BLaER1 treated with 17β-estradiol and CSF1 and Interleukin-3, amounts not matched to agents 10 nM and 100 nM (cell line): ENCODE data around the gene SV2C.

Source experiments
- H3K27ac ChIP-seq, 11 experiments: shearing (Covaris generic); formaldehyde crosslinking; 2 replicates each; pipeline ENCODE4 v1.8.1; 2022
- H3K27me3 ChIP-seq, 11 experiments: shearing (Covaris generic); formaldehyde crosslinking; 2 replicates each; pipeline ENCODE4 v1.8.1; 2022
- H3K36me3 ChIP-seq, 11 experiments: shearing (Covaris generic); formaldehyde crosslinking; 2 replicates each; pipeline ENCODE4 v1.8.1; 2022
- H3K4me1 ChIP-seq, 10 experiments: shearing (Covaris generic); formaldehyde crosslinking; 2 replicates each; pipeline ENCODE4 v1.8.1; 2022
- H3K4me2 ChIP-seq, 11 experiments: shearing (Covaris generic); formaldehyde crosslinking; 2 replicates each; pipeline ENCODE4 v1.8.1; 2022
- H3K4me3 ChIP-seq, 10 experiments: shearing (Covaris generic); formaldehyde crosslinking; 2 replicates each; pipeline ENCODE4 v1.8.1; 2022
- H3K9ac ChIP-seq, 11 experiments: shearing (Covaris generic); formaldehyde crosslinking; 2 replicates each; pipeline ENCODE4 v1.8.1; 2022
- H3K9me3 ChIP-seq, 11 experiments: shearing (Covaris generic); formaldehyde crosslinking; replicated peaks in 1 of 11; 2 replicates each; pipeline ENCODE4 v1.8.1; 2022
- H4K20me1 ChIP-seq, 11 experiments: shearing (Covaris generic); formaldehyde crosslinking; 2 replicates each; pipeline ENCODE4 v1.8.1; 2022
- Cebpa-rat ChIP-seq, 11 experiments: shearing (Covaris generic); IDR thresholded peaks; 2 replicates each; pipeline ENCODE4 v1.8.1; 2022

Gene SV2C

GRCh38 chr5:76269932-76270610, 186.9 kb downstream of the SV2C start:
- Histone ChIP-seq H3K9ac (peak overlapping the region in 2 of 11 experiments; percentile 25 to 33; a peak in 2 of 22 replicates), H3K4me2 (peak overlapping the region in 3 of 11 experiments; percentile 67 to 86 (median 84); a peak in 6 of 22 replicates), H3K4me1 (peaks cover 12 to 77% (median 18%) of the 10 kb centered on the region in 10 experiments), H4K20me1 (no peaks in the 10 kb centered on the region), H3K9me3 (peaks cover 0 to 14% (median 5%) of the 10 kb centered on the region in 11 experiments; a peak in 16 of 22 replicates), H3K36me3 (no peaks in the 10 kb centered on the region), H3K4me3 (no peak overlapping the region), H3K27ac (peak overlapping the region in 3 of 11 experiments; percentile 33 to 70 (median 65); a peak in 5 of 22 replicates), H3K27me3 (no peaks in the 10 kb centered on the region)
- no peak for TF ChIP-seq Cebpa-rat (IDR thresholded peaks at IDR 0.05)

GRCh38 chr5:76271836-76272235, 188.7 kb downstream of the SV2C start:
- TF ChIP-seq Cebpa-rat (IDR thresholded peaks at IDR 0.05): no peak
- peak overlapping the region in 2 of 11 experiments; percentile 22 to 86; a peak in 3 of 22 replicates for H3K4me2 ChIP-seq
- H3K27me3 ChIP-seq: no peaks in the 10 kb centered on the region
- H3K36me3 ChIP-seq: no peaks in the 10 kb centered on the region
- no peak overlapping the region for H3K4me3 ChIP-seq
- no peaks in the 10 kb centered on the region for H4K20me1 ChIP-seq
- H3K27ac ChIP-seq: no peak overlapping the region
- peaks cover 12 to 72% (median 18%) of the 10 kb centered on the region in 10 experiments for H3K4me1 ChIP-seq
- peaks cover 0 to 8% (median 0%) of the 10 kb centered on the region in 11 experiments; a peak in 5 of 22 replicates for H3K9me3 ChIP-seq
- no peak overlapping the region for H3K9ac ChIP-seq

- Histone ChIP-seq H3K4me3 (no peak overlapping the region; a peak in 1 of 20 replicates), H3K9me3 (peaks cover 0 to 8% (median 0%) of the 10 kb centered on the region in 11 experiments; a peak in 5 of 22 replicates), H4K20me1 (no peaks in the 10 kb centered on the region), H3K9ac (peak overlapping the region in 1 of 11 experiments; percentile 17; a peak in 1 of 22 replicates), H3K27ac (peak overlapping the region in 3 of 11 experiments; percentile 10 to 61 (median 37); a peak in 4 of 22 replicates), H3K4me1 (peaks cover 16 to 73% (median 20%) of the 10 kb centered on the region in 10 experiments), H3K36me3 (no peaks in the 10 kb centered on the region), H3K27me3 (no peaks in the 10 kb centered on the region), H3K4me2 (peak overlapping the region; percentile 26 to 74 (median 60))
- TF ChIP-seq Cebpa-rat (IDR thresholded peaks at IDR 0.05): no peak
Measured at GRCh38 chr5:76273206-76273885, 190.2 kb downstream of the SV2C start.

GRCh38 chr5:76274571-76274970, 191.4 kb downstream of the SV2C start:
- H3K4me1 ChIP-seq: peaks cover 21 to 76% (median 24%) of the 10 kb centered on the region in 10 experiments
- H4K20me1 ChIP-seq: no peaks in the 10 kb centered on the region
- H3K4me2 ChIP-seq: peak overlapping the region in 7 of 11 experiments; percentile 1 to 72 (median 26); a peak in 7 of 22 replicates
- TF ChIP-seq Cebpa-rat (IDR thresholded peaks at IDR 0.05): no peak
- no peak overlapping the region for H3K4me3 ChIP-seq
- H3K9me3 ChIP-seq: peaks cover 0 to 8% (median 0%) of the 10 kb centered on the region in 11 experiments; a peak in 5 of 22 replicates
- no peak overlapping the region for H3K9ac ChIP-seq
- 0 out of 22 replicates have a peak overlapping the region, but pooled peaks of 1 of the 11 experiments have one; percentile 61 for H3K27ac ChIP-seq
- H3K27me3 ChIP-seq: no peaks in the 10 kb centered on the region
- H3K36me3 ChIP-seq: no peaks in the 10 kb centered on the region

GRCh38 chr5:76277736-76278135, 194.6 kb downstream of the SV2C start:
- no peak for TF ChIP-seq Cebpa-rat (IDR thresholded peaks at IDR 0.05)
- H3K4me2 ChIP-seq: peak overlapping the region in 7 of 11 experiments; percentile 4 to 43 (median 33); a peak in 7 of 22 replicates
- H3K9me3 ChIP-seq: peaks cover 0 to 8% (median 0%) of the 10 kb centered on the region in 11 experiments; a peak in 5 of 22 replicates
- no peak overlapping the region for H3K4me3 ChIP-seq
- H4K20me1 ChIP-seq: no peaks in the 10 kb centered on the region
- no peak overlapping the region for H3K9ac ChIP-seq
- H3K36me3 ChIP-seq: no peaks in the 10 kb centered on the region
- H3K4me1 ChIP-seq: peaks cover 23 to 55% (median 27%) of the 10 kb centered on the region in 10 experiments
- H3K27ac ChIP-seq: peak overlapping the region in 2 of 11 experiments; percentile 5 to 28; a peak in 1 of 22 replicates
- no peaks in the 10 kb centered on the region for H3K27me3 ChIP-seq

GRCh38 chr5:76278261-76278789, 195.1 kb downstream of the SV2C start:
- no peak overlapping the region for H3K4me3 ChIP-seq
- no peak overlapping the region for H3K9ac ChIP-seq
- H4K20me1 ChIP-seq: no peaks in the 10 kb centered on the region
- peaks cover 20 to 49% (median 24%) of the 10 kb centered on the region in 10 experiments for H3K4me1 ChIP-seq
- H3K36me3 ChIP-seq: no peaks in the 10 kb centered on the region
- peaks cover 0 to 6% (median 0%) of the 10 kb centered on the region in 11 experiments; a peak in 5 of 22 replicates for H3K9me3 ChIP-seq
- H3K4me2 ChIP-seq: peak overlapping the region in 6 of 11 experiments; percentile 0 to 43 (median 30); a peak in 7 of 22 replicates
- H3K27ac ChIP-seq: peak overlapping the region in 2 of 11 experiments; percentile 5 to 28; a peak in 1 of 22 replicates
- no peak for TF ChIP-seq Cebpa-rat (IDR thresholded peaks at IDR 0.05)
- no peaks in the 10 kb centered on the region for H3K27me3 ChIP-seq

GRCh38 chr5:76280494-76280893, 197.3 kb downstream of the SV2C start:
- Histone ChIP-seq H3K9me3 (peaks cover 0 to 1% (median 0%) of the 10 kb centered on the region in 11 experiments; a peak in 2 of 22 replicates), H3K27me3 (no peaks in the 10 kb centered on the region), H3K9ac (no peak overlapping the region), H3K4me3 (no peak overlapping the region), H3K27ac (no peak overlapping the region), H3K4me2 (peak overlapping the region in 1 of 11 experiments; percentile 75; a peak in 2 of 22 replicates), H3K36me3 (no peaks in the 10 kb centered on the region), H3K4me1 (peaks cover 5 to 36% (median 10%) of the 10 kb centered on the region in 10 experiments; a peak in 14 of 20 replicates), H4K20me1 (no peaks in the 10 kb centered on the region)
- no peak for TF ChIP-seq Cebpa-rat (IDR thresholded peaks at IDR 0.05)

GRCh38 chr5:76283670-76284069, 200.5 kb downstream of the SV2C start:
- no peak for TF ChIP-seq Cebpa-rat (IDR thresholded peaks at IDR 0.05)
- no peak overlapping the region for H3K4me2 ChIP-seq

More at GRCh38 chr5:76283670-76284069, 200.5 kb downstream of the SV2C start:
- H3K9me3 ChIP-seq: peaks cover 0 to 17% (median 0%) of the 10 kb centered on the region in 11 experiments; a peak in 4 of 22 replicates
- no peak overlapping the region for H3K27ac ChIP-seq
- H3K4me3 ChIP-seq: no peak overlapping the region
- H4K20me1 ChIP-seq: no peaks in the 10 kb centered on the region
- peaks cover 5 to 28% (median 7%) of the 10 kb centered on the region in 10 experiments; a peak in 14 of 20 replicates for H3K4me1 ChIP-seq
- H3K9ac ChIP-seq: no peak overlapping the region
- H3K36me3 ChIP-seq: no peaks in the 10 kb centered on the region
- no peaks in the 10 kb centered on the region for H3K27me3 ChIP-seq
